ENCODE results near the gene PPFIBP1.
"Not testable (repeated sequence)": the region's sequence is repeated elsewhere in the genome, so short reads cannot be mapped to it uniquely, and the experiment has no call there.

PPFIBP1 gene

DNA sequence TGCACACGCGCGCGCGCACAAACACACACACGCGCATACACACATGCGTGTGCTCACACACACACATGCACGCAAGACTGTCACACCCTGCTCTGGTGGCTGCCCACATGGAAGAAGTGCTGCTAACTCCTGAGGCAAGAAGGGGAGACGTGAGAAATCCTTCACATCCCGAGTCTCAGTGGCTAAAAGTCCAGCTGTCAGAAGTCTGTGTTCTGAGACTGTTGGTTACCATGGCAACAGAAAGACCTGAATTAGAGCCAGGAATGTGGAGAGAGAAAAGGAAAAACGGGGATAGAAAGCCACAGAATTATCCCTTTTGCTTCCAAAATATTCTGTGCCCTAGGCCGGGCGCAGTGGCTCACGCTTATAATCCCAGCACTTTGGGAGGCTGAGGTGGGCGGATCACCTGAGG is 71.2 kb downstream of the PPFIBP1 start:
- TF ChIP-seq, protein P1, sequence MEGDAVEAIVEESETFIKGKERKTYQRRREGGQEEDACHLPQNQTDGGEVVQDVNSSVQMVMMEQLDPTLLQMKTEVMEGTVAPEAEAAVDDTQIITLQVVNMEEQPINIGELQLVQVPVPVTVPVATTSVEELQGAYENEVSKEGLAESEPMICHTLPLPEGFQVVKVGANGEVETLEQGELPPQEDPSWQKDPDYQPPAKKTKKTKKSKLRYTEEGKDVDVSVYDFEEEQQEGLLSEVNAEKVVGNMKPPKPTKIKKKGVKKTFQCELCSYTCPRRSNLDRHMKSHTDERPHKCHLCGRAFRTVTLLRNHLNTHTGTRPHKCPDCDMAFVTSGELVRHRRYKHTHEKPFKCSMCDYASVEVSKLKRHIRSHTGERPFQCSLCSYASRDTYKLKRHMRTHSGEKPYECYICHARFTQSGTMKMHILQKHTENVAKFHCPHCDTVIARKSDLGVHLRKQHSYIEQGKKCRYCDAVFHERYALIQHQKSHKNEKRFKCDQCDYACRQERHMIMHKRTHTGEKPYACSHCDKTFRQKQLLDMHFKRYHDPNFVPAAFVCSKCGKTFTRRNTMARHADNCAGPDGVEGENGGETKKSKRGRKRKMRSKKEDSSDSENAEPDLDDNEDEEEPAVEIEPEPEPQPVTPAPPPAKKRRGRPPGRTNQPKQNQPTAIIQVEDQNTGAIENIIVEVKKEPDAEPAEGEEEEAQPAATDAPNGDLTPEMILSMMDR (IDR thresholded peaks at IDR 0.05; ENCODE audit: low read depth, low read length, missing control alignments): no peak
- in situ Hi-C loops (cut with HindIII; ENCODE audit: low pct_ligation_motif_present, low sequenced_read_pairs): no loop called here
- H3K27ac ChIP-seq: peak overlapping the region; percentile 72
- no peaks in the 10 kb centered on the region for H3K27me3 ChIP-seq (replicated peaks)
- DNase-seq: peak; percentile 93
- H3K4me3 ChIP-seq (ENCODE audit: low read depth, low read length): no peak overlapping the region
- H3K36me3 ChIP-seq (replicated peaks): peaks cover 2% of the 10 kb centered on the region

DNA sequence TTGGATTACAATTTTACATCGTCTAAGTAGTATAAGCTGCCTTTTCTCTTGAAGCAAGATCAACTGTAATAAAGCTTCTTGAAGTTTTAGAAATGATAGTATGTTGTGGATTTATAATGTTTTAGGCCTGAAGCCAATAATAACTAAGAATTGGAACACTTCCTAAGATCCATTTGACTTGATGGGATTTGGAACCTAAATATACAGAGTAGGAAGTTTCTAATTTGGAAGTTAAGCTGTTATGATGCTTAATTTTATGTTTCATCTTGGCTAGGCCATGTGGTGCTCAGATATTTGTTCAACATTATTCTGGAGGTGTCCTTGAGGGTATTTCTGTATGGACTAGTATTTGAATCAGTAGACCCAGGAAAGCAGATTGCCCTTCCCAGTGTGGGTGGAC is 74.9 kb downstream of the PPFIBP1 start:
- H3K27me3 ChIP-seq (replicated peaks); H3K36me3 ChIP-seq (replicated peaks); H3K4me3 ChIP-seq (ENCODE audit: low read depth, low read length); in situ Hi-C loops (cut with HindIII; ENCODE audit: low pct_ligation_motif_present, low sequenced_read_pairs); H3K27ac ChIP-seq; DNase-seq: not testable (repeated sequence)

DNA sequence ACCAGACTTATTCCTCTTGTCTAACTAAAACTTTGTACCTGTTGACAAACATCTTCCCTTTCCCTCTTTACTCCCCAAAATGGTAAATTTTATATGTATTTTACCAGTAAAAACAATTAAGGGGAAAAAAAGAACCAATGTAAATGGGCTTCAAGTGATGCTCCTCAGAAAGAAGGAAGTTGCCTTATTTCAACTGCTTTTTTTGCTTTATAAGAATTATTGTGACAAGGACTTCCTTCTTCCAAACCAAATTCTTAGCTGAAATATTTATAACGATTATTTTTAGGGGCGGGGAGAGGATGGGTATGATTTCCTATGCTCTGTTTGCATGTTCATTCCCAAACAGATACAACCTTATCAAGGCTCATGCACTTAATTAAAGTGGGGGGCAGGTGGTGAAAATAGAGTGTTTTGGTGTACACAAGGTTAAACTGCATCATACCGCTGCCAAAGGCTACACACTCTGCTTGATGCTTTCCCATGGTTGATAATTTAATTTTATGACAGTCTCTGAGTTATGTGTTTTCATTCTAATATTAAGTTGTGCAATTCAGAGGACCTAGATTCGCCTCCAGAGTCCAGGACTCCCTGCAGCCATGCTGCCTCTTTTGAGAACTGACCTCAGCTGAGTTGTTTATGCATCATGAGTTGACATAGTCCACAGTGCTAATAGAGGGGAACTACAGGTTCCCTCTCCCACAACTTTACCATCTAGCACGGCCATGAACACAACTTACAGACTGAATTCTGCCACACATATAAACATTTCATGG is 77.2 kb downstream of the PPFIBP1 start:
- H3K4me3 ChIP-seq (ENCODE audit: low read depth, low read length); in situ Hi-C loops (cut with HindIII; ENCODE audit: low pct_ligation_motif_present, low sequenced_read_pairs); DNase-seq; H3K27me3 ChIP-seq (replicated peaks); H3K36me3 ChIP-seq (replicated peaks); H3K27ac ChIP-seq: not testable (repeated sequence)

DNA sequence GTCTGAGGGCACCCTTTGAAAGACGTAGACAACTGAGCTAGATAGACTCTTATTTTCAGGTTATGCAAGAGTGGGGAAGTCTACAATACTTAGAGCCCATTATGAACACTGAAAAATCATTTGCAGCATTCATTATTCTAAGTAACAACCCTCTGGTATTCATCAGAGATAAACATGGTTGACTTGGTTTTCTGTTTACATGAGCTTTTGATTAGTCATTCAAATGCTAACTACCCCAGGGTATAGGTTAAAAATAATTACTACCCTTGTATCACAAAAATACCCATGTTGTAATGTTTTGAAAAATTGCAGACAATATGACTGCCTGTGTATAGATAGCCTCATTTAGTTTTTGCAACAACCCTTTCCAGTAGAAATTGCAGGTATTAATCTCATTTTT is 78.5 kb downstream of the PPFIBP1 start:
- Histone ChIP-seq H3K27me3 (replicated peaks) (no peaks in the 10 kb centered on the region), H3K36me3 (replicated peaks) (no peaks in the 10 kb centered on the region), H3K4me3 (ENCODE audit: low read depth, low read length) (no peak overlapping the region), H3K27ac (no peak overlapping the region)
- TF ChIP-seq, protein P1 (IDR thresholded peaks at IDR 0.05; ENCODE audit: low read depth, low read length, missing control alignments): no peak
- in situ Hi-C loops (cut with HindIII; ENCODE audit: low pct_ligation_motif_present, low sequenced_read_pairs): no loop called here
- DNase-seq: no peak

DNA sequence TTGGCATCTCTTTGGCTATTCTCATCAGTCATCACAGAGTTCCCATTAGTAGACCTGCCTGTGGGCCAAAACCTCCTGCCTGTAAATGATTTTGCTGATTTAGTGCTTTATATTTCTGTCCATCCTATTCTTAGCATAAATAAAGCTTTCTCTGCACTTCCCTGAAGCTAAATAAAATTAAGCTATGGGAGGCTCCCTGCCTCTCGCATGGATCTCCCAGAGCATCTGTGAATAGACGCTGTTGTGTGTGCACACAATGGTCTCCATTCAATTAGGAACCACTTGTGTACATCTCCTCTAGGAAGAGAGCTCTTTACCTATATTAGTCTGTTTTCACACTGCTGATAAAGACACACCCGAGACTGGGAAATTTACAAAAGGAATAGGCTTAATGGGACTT is 80.4 kb downstream of the PPFIBP1 start:
- Histone ChIP-seq H3K27ac (no peak overlapping the region), H3K4me3 (ENCODE audit: low read depth, low read length) (no peak overlapping the region), H3K36me3 (replicated peaks) (no peaks in the 10 kb centered on the region), H3K27me3 (replicated peaks) (no peaks in the 10 kb centered on the region)
- no peak for DNase-seq
- TF ChIP-seq, protein P1 (IDR thresholded peaks at IDR 0.05; ENCODE audit: low read depth, low read length, missing control alignments): no peak
- in situ Hi-C loops (cut with HindIII; ENCODE audit: low pct_ligation_motif_present, low sequenced_read_pairs): no loop called here

DNA sequence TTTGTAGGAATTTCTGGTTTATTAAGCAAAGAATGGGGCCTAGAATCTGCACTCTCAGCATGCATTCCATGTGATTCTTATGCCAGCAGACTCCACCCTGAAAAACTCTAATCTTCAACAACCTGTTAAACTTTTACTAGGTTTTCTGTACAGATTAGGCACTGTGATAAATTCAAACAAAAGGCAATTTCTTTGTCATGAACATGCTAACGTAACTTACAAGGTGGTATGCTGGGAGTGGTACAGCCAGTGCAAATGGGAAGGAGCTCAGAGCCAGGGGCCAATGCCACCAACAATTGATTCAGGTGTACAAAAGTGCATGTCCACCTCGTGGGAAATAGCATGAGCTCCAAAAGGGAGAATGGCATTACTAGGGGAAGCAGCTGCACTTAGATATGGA is 83.0 kb downstream of the PPFIBP1 start:
- in situ Hi-C loops (cut with HindIII; ENCODE audit: low pct_ligation_motif_present, low sequenced_read_pairs): no loop called here

More for the DNA sequence above, 83.0 kb downstream of the PPFIBP1 start:
- no peak for DNase-seq
- H3K27me3 ChIP-seq (replicated peaks): no peaks in the 10 kb centered on the region
- no peak overlapping the region for H3K4me3 ChIP-seq (ENCODE audit: low read depth, low read length)
- H3K36me3 ChIP-seq (replicated peaks): no peaks in the 10 kb centered on the region
- TF ChIP-seq, protein P1 (IDR thresholded peaks at IDR 0.05; ENCODE audit: low read depth, low read length, missing control alignments): no peak
- H3K27ac ChIP-seq: no peak overlapping the region

Measured in brain microvascular endothelial cell (primary cell).